Kidney epithelial cell (primary cell): ENCODE results near the gene STXBP5L. TPM values are rescaled to one million over a fixed set of nuclear protein-coding genes. Genes with fewer than 3 reads are reported as not detected.

Source experiments
- DNase-seq: peaks from one replicate; pipeline ENCODE4 v3.0.0-alpha.2; 2010; ENCODE audit warnings: low read depth
- H3K27me3 ChIP-seq: 2 replicates; pipeline ENCODE4 v1.6.0; 2011; ENCODE audit warnings: low read length; ENCODE audit not compliant: control insufficient read depth, insufficient read depth
- H3K36me3 ChIP-seq: 2 replicates; pipeline ENCODE4 v1.5.1; 2011; ENCODE audit warnings: low read length; ENCODE audit not compliant: control insufficient read depth, insufficient read depth
- H3K4me3 ChIP-seq: 2 replicates; pipeline ENCODE4 v1.5.1; 2011; ENCODE audit warnings: low read depth, mild to moderate bottlenecking, control low read depth, low read length
- total RNA-seq: library from RNA; depleted of rRNA; stranded (reverse); fragments of >200 nt; gene quantifications from 2 replicates; pipeline ENCODE4 v1.2.3, GENCODE V29; 2015
- TF ChIP-seq, protein P1 (sequence below): IDR thresholded peaks from 2 replicates; pipeline ENCODE4 v1.5.1; 2011; ENCODE audit warnings: mild to moderate bottlenecking, moderate library complexity, low read length, control low read depth, inconsistent platforms; ENCODE audit not compliant: insufficient read depth, poor library complexity, severe bottlenecking

Gene STXBP5L
- total RNA-seq, 1 donor from 2014 or later = 0.13 TPM

DNA sequence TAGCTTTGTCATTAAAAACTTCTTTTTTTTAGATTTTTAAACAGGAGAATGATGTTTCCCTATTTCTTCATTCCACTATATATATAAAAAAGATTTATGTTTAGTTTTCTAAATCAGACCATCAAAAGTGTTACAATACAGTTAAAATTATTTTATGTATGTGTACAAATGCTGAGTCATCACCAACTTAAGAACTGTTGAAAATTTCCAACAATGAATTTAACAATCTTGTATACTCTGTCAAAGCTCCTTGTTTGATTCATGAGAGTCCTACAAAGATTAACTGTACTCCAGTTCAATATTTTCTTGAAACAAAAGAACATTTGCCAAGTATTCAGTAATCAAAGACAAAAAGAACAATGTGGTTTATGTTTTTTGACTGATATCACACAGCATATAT, 555.7 kb downstream of the STXBP5L start:
- Histone ChIP-seq H3K36me3 (no peaks in the 10 kb centered on the region), H3K27me3 (no peaks in the 10 kb centered on the region), H3K4me3 (no peak overlapping the region)
- no peak for DNase-seq
- TF ChIP-seq, protein P1, sequence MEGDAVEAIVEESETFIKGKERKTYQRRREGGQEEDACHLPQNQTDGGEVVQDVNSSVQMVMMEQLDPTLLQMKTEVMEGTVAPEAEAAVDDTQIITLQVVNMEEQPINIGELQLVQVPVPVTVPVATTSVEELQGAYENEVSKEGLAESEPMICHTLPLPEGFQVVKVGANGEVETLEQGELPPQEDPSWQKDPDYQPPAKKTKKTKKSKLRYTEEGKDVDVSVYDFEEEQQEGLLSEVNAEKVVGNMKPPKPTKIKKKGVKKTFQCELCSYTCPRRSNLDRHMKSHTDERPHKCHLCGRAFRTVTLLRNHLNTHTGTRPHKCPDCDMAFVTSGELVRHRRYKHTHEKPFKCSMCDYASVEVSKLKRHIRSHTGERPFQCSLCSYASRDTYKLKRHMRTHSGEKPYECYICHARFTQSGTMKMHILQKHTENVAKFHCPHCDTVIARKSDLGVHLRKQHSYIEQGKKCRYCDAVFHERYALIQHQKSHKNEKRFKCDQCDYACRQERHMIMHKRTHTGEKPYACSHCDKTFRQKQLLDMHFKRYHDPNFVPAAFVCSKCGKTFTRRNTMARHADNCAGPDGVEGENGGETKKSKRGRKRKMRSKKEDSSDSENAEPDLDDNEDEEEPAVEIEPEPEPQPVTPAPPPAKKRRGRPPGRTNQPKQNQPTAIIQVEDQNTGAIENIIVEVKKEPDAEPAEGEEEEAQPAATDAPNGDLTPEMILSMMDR = no peak

DNA sequence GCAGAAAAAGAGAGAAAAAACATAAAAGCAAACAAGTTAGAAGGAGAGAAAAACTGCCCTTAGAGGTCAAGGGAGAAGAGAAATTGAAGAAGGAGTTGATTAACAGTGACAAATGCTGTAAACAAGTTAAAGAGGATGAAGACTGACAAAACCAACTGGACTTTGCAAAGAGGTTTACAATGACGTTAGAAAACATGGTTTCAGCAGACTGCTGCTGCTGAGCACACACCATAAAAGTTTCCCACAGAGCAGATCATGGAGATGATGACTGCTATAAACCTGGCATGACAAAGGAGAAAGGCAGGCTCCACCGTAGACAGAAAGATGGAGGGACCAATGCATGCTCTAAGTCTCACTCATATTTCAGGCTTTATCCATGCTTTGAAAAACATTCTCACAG, 559.1 kb downstream of the STXBP5L start:
- H3K36me3 ChIP-seq = no peaks in the 10 kb centered on the region
- TF ChIP-seq, protein P1 = no peak
- H3K4me3 ChIP-seq = no peak overlapping the region
- no peak for DNase-seq
- no peaks in the 10 kb centered on the region for H3K27me3 ChIP-seq

DNA sequence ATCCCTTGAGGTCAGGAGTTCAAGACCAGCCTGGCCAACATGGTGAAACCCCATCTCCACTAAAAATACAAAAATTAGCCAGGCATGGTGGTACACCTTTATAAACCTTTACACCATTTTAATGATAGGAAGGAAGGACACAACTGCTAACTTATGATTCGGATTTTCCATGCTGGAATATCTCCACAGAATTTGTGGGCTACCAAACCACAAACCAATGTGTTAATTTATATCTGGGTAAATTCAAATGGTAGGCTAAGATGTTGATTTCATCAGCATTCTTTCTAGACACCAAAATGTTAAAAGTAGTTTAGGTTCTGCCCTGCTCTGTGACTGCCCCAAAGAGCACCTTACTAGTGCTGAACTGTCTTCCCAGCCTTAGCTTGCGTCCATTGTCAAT, 565.0 kb downstream of the STXBP5L start:
- TF ChIP-seq, protein P1 = no peak

More for the DNA sequence above, 565.0 kb downstream of the STXBP5L start:
- Histone ChIP-seq H3K4me3 (no peak overlapping the region), H3K27me3 (no peaks in the 10 kb centered on the region), H3K36me3 (no peaks in the 10 kb centered on the region)
- DNase-seq = no peak

Other genes starting within 250 kb of the STXBP5L start
- gene HGD, start 226.0 kb upstream of the STXBP5L start, total RNA-seq = 0.88 and 1.2 TPM in 2 replicates
- gene RABL3, start 165.7 kb upstream of the STXBP5L start, total RNA-seq = 12.4 and 16.6 TPM in 2 replicates
- 19.2 and 20.0 TPM in 2 replicates for gene GTF2E1, start 165.5 kb upstream of the STXBP5L start, total RNA-seq